Measurements from ENCODE around the gene JHY. TPM values are rescaled to one million over a fixed set of nuclear protein-coding genes. Genes with fewer than 3 reads are reported as not detected.

The JHY gene
- total RNA-seq, 1 experiment from 2014 or later, result 0.79 TPM

DNA sequence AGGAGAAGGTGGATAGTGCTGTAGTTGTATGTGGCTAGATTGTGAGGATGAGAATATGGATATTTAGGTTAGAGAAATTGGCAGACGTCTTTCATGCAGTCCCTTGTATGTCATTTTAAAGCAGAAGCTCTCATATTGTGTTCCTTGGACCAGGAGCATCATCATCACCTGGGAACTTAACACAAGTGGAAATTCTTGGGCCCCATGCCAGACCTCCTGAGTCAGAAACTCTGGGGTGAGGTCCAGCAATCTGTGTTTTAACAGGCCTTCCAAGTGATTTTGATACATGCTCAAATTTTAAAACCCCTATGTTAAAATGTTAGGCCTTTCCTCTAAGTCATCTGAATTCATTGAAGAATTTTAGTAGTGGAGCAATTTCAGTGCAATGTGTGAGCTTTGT is 34.8 kb downstream of the JHY start:
- Mint-ChIP-seq H3K4me3 (no peak overlapping the region), H3K4me1 (peaks cover 13% of the 10 kb centered on the region in 2 experiments), H3K27me3 (ENCODE audit: low read depth) (peaks cover 10% of the 10 kb centered on the region; the same call in 1 of the 2 replicates), H3K9me3 (no peaks in the 10 kb centered on the region), H3K27ac (no peak overlapping the region), H3K36me3 (ENCODE audit: insufficient read depth in 1 of 3, low read depth in 3 of 3) (no peaks in the 10 kb centered on the region)
- DNase-seq, result no peak
- Histone ChIP-seq H2BK20ac (ENCODE audit: low read depth, low read length, poor library complexity, severe bottlenecking) (no peak overlapping the region), H2AFZ (ENCODE audit: low read length) (no peak overlapping the region), H3K23ac (ENCODE audit: insufficient read length, low read depth, low read length) (no peak overlapping the region), H3K79me1 (ENCODE audit: insufficient read depth, low read depth, low read length, poor library complexity, severe bottlenecking) (no peaks in the 10 kb centered on the region), H2BK12ac (ENCODE audit: insufficient read length, low read depth, low read length) (no peak overlapping the region), H3K9ac (ENCODE audit: extremely low read depth, insufficient read length, low read length) (no peak overlapping the region), H3K4me2 (ENCODE audit: insufficient read depth, insufficient read length, low read length) (no peak overlapping the region), H3T11ph (ENCODE audit: low read length) (no peak overlapping the region), H3K9me3 (ENCODE audit: control insufficient read depth, low read depth, low read length) (no peaks in the 10 kb centered on the region), H3K14ac (ENCODE audit: insufficient read depth, low read length) (no peak overlapping the region), H3K4me1 (ENCODE audit: insufficient read depth, low read length) (no peaks in the 10 kb centered on the region), H4K20me1 (ENCODE audit: control insufficient read depth, insufficient read depth, insufficient read length) (no peaks in the 10 kb centered on the region), H4K5ac (ENCODE audit: insufficient read length, low read depth, low read length) (no peak overlapping the region), H2BK120ac (ENCODE audit: low read depth, low read length, poor library complexity, severe bottlenecking) (no peak overlapping the region), H3K56ac (ENCODE audit: insufficient read length, low read depth, low read length) (no peak overlapping the region), H2BK5ac (ENCODE audit: insufficient read length, low read length) (no peak overlapping the region), H2BK15ac (ENCODE audit: low read depth, low read length) (no peak overlapping the region), H3K23me2 (ENCODE audit: insufficient read length, low read depth, low read length, poor library complexity, severe bottlenecking) (no peaks in the 10 kb centered on the region), H3K27me3 (ENCODE audit: insufficient read depth, low read length) (no peaks in the 10 kb centered on the region), H4K8ac (replicated peaks; ENCODE audit: insufficient read length, low read depth, low read length) (no peak overlapping the region), H3K4ac (ENCODE audit: low read depth, low read length) (no peak overlapping the region), H3K18ac (ENCODE audit: insufficient read length, low read depth, low read length) (no peak overlapping the region), H3K27ac (ENCODE audit: insufficient read length, low read depth, low read length) (no peak overlapping the region), H3K79me2 (ENCODE audit: insufficient read depth, low read length) (no peaks in the 10 kb centered on the region), H4K91ac (ENCODE audit: insufficient read length, low read depth, low read length) (no peak overlapping the region), H2AK5ac (ENCODE audit: insufficient read length, low read length) (no peak overlapping the region)
- WGBS (ENCODE audit: extremely low coverage, insufficient read length, low lambda C conversion rate), result no CpG with 5 or more reads among the region's 1 CpG
- TF ChIP-seq, protein P1, sequence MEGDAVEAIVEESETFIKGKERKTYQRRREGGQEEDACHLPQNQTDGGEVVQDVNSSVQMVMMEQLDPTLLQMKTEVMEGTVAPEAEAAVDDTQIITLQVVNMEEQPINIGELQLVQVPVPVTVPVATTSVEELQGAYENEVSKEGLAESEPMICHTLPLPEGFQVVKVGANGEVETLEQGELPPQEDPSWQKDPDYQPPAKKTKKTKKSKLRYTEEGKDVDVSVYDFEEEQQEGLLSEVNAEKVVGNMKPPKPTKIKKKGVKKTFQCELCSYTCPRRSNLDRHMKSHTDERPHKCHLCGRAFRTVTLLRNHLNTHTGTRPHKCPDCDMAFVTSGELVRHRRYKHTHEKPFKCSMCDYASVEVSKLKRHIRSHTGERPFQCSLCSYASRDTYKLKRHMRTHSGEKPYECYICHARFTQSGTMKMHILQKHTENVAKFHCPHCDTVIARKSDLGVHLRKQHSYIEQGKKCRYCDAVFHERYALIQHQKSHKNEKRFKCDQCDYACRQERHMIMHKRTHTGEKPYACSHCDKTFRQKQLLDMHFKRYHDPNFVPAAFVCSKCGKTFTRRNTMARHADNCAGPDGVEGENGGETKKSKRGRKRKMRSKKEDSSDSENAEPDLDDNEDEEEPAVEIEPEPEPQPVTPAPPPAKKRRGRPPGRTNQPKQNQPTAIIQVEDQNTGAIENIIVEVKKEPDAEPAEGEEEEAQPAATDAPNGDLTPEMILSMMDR (conservative IDR thresholded peaks at IDR 0.05), result no peak
